DOHH2 (cell line): ENCODE results near the gene KCTD1.

Experiments used
- H3F3A ChIP-seq: fragments of 200-600 bp; sonication (generic), shearing (Covaris generic); 2 replicates; pipeline ENCODE4 v1.6.0; 2016; ENCODE audit warnings: antibody characterized with exemption, mild to moderate bottlenecking; ENCODE audit not compliant: control insufficient read depth, insufficient read depth
- H3K27ac ChIP-seq: fragments of 200-600 bp; sonication (generic); 2 replicates; pipeline ENCODE4 v1.5.1; 2014; ENCODE audit warnings: low read depth, mild to moderate bottlenecking, low read length, moderate library complexity
- H3K27me3 ChIP-seq: fragments of 200-600 bp; sonication (generic); 2 replicates; pipeline ENCODE4 v1.6.1; 2014; ENCODE audit warnings: mild to moderate bottlenecking, low read length, mixed read lengths; ENCODE audit not compliant: control insufficient read depth
- H3K36me3 ChIP-seq: fragments of 200-600 bp; sonication (generic); 2 replicates; pipeline ENCODE4 v1.6.1; 2014; ENCODE audit warnings: mild to moderate bottlenecking, low read length, moderate library complexity, mixed read lengths; ENCODE audit not compliant: control insufficient read depth
- H3K4me1 ChIP-seq: fragments of 200-600 bp; sonication (generic); 2 replicates; pipeline ENCODE4 v1.6.1; 2014; ENCODE audit warnings: mild to moderate bottlenecking, low read length, mixed read lengths; ENCODE audit not compliant: control insufficient read depth
- H3K4me2 ChIP-seq: fragments of 200-600 bp; sonication (generic); 2 replicates; pipeline ENCODE4 v1.6.0; 2014; ENCODE audit warnings: mild to moderate bottlenecking, low read length, moderate library complexity
- H3K4me3 ChIP-seq: fragments of 200-600 bp; sonication (generic); 2 replicates; pipeline ENCODE4 v1.5.1; 2014; ENCODE audit warnings: mild to moderate bottlenecking, low read length, mixed read lengths
- H3K79me2 ChIP-seq: fragments of 200-600 bp; sonication (generic); 2 replicates; pipeline ENCODE4 v1.6.1; 2014; ENCODE audit warnings: mild to moderate bottlenecking, low read length, mixed read lengths; ENCODE audit not compliant: control insufficient read depth
- H3K9me2 ChIP-seq: fragments of 200-600 bp; sonication (generic); replicated peaks from 2 replicates; pipeline ENCODE4 v1.6.1; 2014; ENCODE audit warnings: mild to moderate bottlenecking, low read length, mixed read lengths; ENCODE audit not compliant: control insufficient read depth
- H3K9me3 ChIP-seq: fragments of 200-600 bp; sonication (generic); 2 replicates; pipeline ENCODE4 v1.6.1; 2014; ENCODE audit warnings: antibody characterized with exemption, low read length, mixed read lengths; ENCODE audit not compliant: control insufficient read depth, insufficient read depth
- H4K20me1 ChIP-seq: fragments of 200-600 bp; sonication (generic); 2 replicates; pipeline ENCODE4 v1.6.0; 2014; ENCODE audit warnings: low read depth, mild to moderate bottlenecking, antibody characterized with exemption, low read length, moderate library complexity; ENCODE audit not compliant: control insufficient read depth, insufficient read depth
- EZH2phosphoT487 ChIP-seq: fragments of 200-600 bp; sonication (generic); IDR thresholded peaks from 2 replicates; pipeline ENCODE4 v1.6.1; 2017; ENCODE audit warnings: borderline replicate concordance, mild to moderate bottlenecking, antibody characterized with exemption, low read length, moderate library complexity, mixed read lengths
- TF ChIP-seq, protein P1 (sequence below): fragments of 200-600 bp; sonication (generic); IDR thresholded peaks from one replicate; pipeline ENCODE4 v1.5.1; 2014; ENCODE audit warnings: antibody characterized with exemption, mild to moderate bottlenecking, low read depth, low read length; ENCODE audit not compliant: poor library complexity, severe bottlenecking

KCTD1 gene

DNA sequence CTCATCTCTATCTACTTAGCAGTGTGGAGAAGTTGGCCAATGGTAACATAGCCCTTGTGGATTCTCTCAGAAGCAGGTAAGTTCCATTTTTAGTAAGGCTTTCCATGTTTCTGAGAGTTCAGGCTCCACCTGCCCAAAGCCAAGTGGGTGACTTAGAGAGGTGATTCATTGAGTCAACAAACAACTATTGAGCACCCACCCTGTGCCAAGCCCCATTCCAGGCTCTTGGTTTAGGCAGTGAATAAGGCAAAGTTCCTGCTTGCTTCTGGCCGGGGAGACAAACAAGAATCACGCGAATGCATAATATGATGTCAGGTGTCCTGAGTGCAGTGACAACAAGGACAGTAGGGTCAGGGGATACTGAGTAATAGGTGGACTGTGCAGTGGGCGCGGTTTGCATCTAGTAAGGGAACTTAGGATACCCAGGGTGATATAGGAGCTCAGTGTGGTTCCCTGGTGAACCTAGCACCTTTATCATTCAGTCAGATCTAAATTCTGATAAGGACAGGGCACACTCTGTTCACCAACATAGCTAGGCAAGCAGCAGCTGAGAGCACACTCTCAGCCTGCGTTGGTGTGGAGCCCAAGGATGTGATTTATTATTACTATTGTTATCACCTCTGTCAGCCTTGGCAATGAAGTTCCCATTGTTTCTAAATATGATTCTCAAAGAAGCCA is 31.7 kb upstream of the KCTD1 start:
- TF ChIP-seq, protein P1, sequence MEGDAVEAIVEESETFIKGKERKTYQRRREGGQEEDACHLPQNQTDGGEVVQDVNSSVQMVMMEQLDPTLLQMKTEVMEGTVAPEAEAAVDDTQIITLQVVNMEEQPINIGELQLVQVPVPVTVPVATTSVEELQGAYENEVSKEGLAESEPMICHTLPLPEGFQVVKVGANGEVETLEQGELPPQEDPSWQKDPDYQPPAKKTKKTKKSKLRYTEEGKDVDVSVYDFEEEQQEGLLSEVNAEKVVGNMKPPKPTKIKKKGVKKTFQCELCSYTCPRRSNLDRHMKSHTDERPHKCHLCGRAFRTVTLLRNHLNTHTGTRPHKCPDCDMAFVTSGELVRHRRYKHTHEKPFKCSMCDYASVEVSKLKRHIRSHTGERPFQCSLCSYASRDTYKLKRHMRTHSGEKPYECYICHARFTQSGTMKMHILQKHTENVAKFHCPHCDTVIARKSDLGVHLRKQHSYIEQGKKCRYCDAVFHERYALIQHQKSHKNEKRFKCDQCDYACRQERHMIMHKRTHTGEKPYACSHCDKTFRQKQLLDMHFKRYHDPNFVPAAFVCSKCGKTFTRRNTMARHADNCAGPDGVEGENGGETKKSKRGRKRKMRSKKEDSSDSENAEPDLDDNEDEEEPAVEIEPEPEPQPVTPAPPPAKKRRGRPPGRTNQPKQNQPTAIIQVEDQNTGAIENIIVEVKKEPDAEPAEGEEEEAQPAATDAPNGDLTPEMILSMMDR: no peak
- no peak for TF ChIP-seq EZH2phosphoT487
- Histone ChIP-seq H3K4me3 (no peak overlapping the region), H3K36me3 (no peaks in the 10 kb centered on the region), H4K20me1 (no peaks in the 10 kb centered on the region), H3K9me2 (no peaks in the 10 kb centered on the region), H3K4me1 (no peaks in the 10 kb centered on the region), H3K9me3 (no peaks in the 10 kb centered on the region), H3F3A (no peaks in the 10 kb centered on the region), H3K4me2 (no peak overlapping the region), H3K79me2 (no peaks in the 10 kb centered on the region), H3K27me3 (peaks cover 19% of the 10 kb centered on the region), H3K27ac (no peak overlapping the region)

DNA sequence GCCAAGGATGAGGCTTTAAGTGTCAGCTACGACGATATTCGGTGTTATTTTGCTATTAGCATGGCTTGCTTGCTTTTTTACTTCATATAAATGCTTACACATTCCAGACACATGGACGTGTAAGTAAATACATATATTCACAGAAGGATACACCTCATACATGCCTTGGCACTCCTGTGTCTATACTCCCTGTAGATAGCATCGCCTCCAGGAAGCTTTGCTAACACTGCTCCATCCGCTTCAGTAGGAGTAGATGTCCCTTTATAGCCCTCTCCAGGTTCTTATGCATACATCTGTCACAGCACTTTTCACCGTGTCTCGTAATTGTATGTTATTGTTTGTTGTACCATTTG is 27.5 kb upstream of the KCTD1 start:
- H4K20me1 ChIP-seq: no peaks in the 10 kb centered on the region
- H3K4me3 ChIP-seq: no peak overlapping the region
- H3K9me2 ChIP-seq: no peaks in the 10 kb centered on the region
- no peaks in the 10 kb centered on the region for H3K79me2 ChIP-seq
- no peak overlapping the region for H3K4me2 ChIP-seq
- TF ChIP-seq, protein P1: no peak
- no peak for TF ChIP-seq EZH2phosphoT487
- no peaks in the 10 kb centered on the region for H3K9me3 ChIP-seq
- H3F3A ChIP-seq: no peaks in the 10 kb centered on the region
- H3K4me1 ChIP-seq: no peaks in the 10 kb centered on the region
- peaks cover 26% of the 10 kb centered on the region for H3K27me3 ChIP-seq
- no peaks in the 10 kb centered on the region for H3K36me3 ChIP-seq
- no peak overlapping the region for H3K27ac ChIP-seq

DNA sequence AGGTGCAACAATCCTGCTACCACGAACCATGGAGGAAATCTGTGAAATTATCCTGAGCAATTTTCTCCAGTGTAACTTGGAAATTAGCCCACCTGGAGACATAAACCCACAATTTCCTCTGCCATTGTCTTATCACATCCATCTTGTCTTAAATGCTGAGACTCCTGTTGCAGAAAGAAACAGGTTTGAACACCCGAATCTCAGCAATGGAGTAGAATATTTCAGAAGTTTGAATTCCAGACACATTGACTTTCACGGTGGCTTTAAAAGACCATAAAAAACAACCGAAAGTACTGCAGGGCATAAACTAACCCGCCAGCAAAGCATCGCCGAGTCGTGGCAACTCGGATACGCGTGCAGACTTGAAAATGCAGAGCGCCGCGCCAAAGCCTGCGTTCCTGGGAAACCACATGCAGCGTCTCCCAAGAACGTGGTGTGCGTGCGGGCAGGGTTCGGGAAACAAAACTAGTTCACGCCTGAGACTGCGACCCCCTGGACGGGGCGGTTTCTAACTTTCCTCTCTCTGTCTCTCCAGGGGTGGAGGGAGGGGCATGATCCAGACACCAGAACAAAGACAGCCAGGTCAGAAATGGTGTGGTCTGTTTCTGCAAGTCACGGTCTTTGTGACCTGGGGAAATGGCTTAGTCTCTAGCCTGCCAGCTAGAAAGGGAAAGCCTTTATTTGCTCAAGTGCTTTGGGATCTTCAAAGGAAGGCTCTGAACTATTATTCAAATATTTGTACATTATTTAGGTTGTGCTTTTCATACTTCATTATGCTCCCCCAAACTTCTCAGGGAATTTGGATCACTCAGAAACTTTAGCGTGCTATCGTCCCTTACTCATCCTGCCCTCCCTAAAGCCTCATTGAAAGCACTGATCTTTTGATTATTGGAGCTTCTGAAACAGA is 26.9 kb upstream of the KCTD1 start:
- H3K27me3 ChIP-seq: peaks cover 26% of the 10 kb centered on the region
- H3K4me1 ChIP-seq: no peaks in the 10 kb centered on the region
- H3K4me3 ChIP-seq: no peak overlapping the region
- no peaks in the 10 kb centered on the region for H4K20me1 ChIP-seq
- H3K79me2 ChIP-seq: no peaks in the 10 kb centered on the region
- TF ChIP-seq, protein P1: no peak
- TF ChIP-seq EZH2phosphoT487: 0 out of 2 replicates have a peak, but pooled peaks have one; percentile 81
- H3K9me2 ChIP-seq: no peaks in the 10 kb centered on the region
- no peak overlapping the region for H3K27ac ChIP-seq
- H3F3A ChIP-seq: no peaks in the 10 kb centered on the region
- no peaks in the 10 kb centered on the region for H3K36me3 ChIP-seq
- no peaks in the 10 kb centered on the region for H3K9me3 ChIP-seq
- H3K4me2 ChIP-seq: no peak overlapping the region
